HG02943 (cell line): ENCODE data around the gene UCP1.
"Not testable (repeated sequence)": the region's sequence is repeated elsewhere in the genome, so short reads cannot be mapped to it uniquely, and the experiment has no call there.

Experiments used
- ATAC-seq: cut with Tn5 transposase; IDR thresholded peaks from one replicate; pipeline ENCODE4 v1.9.1; 2021; ENCODE audit warnings: mild to moderate bottlenecking, low read depth, moderate library complexity; ENCODE audit not compliant: unreplicated experiment

UCP1 gene

DNA sequence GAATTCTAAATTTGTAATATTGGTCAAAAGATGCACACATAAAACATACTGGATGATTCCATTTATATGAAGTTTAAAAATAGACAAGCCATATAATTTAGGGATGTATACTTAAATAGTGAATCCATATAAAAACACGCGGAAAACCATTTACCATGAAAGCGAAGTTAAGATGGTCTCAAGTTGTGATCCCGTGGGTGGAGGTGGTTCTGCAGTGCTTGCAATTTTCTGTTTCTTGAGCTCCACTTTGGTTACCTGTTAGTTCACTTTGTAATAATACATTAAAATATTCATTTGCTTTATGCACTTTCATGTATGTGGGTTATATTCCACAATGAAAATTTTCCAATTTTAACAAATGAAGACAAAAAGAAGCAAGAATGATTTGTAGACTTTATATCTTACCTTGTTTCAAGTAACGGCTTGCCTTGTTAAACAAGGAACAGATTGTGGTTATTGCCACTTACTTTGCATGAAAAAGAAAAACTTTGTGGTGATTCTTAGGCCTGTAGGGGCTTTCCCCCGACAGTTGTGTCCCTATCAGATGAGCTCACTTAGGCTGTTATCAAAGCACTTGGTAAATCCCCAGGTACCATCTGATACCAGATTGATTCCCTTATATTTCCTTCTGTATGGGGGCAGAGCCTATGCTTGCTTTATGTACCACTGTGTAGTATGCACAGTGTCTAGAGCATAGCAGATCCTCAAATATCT lies 12.2 kb downstream of the UCP1 start:
- peak; percentile 99 for ATAC-seq

DNA sequence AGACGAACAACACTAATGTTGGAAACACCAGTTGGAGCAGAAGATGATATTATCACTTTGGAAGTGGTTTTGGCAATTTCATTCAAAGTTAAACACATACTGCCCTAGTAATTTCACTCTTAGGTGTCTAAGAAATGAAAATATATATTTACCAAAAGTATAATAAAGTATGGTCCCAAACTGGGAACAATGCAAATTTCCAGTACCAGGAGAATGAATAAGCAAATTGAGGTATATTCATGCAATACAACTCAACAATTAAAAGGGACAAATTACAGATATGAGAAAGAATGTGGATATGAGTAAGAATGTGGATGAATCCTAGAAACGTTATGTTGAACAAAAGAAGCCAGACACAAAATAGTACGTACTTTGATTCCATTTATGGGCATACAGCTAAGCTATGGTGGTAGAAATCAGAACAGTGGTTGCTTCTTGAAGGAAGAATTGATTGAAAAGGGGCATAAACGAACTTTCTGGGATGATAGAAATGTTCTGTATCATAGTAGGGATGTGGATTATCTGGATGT lies 34.7 kb downstream of the UCP1 start:
- ATAC-seq = no peak

DNA sequence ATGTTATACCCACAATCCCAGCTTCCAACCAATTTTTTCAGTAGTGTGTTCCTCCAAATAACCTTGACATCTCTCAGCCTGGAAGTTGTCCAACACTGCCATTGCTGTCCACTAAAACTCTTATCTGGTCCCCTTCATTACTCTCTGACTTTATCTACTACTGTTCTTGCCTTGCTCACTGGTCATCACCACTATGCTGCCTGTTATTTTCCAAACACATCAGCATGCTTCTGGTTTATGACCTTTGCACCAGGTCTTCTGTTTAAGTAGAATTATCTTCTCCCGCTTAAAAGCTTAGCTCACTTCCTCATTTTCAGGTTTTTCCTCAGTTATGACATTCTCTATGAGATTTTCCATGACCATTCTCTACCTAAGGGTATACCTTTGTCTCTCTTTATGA lies 39.3 kb downstream of the UCP1 start:
- ATAC-seq = no peak

- ATAC-seq = peak; percentile 100
These were observed 44.7 kb downstream of the UCP1 start, which contains the start of gene ELMOD2 for GRCh38 chr4:140523857-140524742. Gene ELMOD2, plus strand, starts transcription at chr4:140524168. Its CDS starts 1,261 bp downstream, at chr4:140525429.

GRCh38 chr4:140523370-140523856 lies 45.3 kb downstream of the UCP1 start:
- peak; percentile 5 for ATAC-seq

GRCh38 chr4:140515423-140515822 lies 53.3 kb downstream of the UCP1 start:
- no peak for ATAC-seq

DNA sequence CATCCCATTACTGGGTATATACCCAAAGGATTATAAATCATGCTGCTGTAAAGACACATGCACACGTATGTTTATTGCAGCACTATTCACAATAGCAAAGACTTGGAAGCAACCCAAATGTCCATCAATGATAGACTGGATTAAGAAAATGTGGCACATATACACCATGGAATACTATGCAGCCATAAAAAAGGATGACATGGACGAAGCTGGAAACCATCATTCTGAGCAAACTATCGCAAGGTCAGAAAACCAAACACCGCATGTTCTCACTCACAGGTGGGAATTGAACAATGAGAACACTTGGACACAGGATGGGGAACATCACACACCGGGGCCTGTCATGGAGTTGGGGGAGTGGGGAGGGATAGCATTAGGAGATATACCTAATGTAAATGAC lies 55.0 kb downstream of the UCP1 start:
- not testable (repeated sequence) for ATAC-seq
